GM20000 (cell line): ENCODE data around the gene MLEC.
A peak's percentile ranks its signal among the peaks of the same experiment; 100 is the strongest.
"Not testable (repeated sequence)": the region's sequence is repeated elsewhere in the genome, so short reads cannot be mapped to it uniquely, and the experiment has no call there.

Source experiments
- DNase-seq: peaks from one replicate; pipeline ENCODE4 v3.0.0; 2012; ENCODE audit warnings: low spot score
- TF ChIP-seq, protein P1 (sequence below): IDR thresholded peaks from 2 replicates; pipeline ENCODE4 v1.5.1; 2012; ENCODE audit warnings: mild to moderate bottlenecking, control low read depth; ENCODE audit errors: extremely low read depth, missing control alignments

Gene MLEC

DNA sequence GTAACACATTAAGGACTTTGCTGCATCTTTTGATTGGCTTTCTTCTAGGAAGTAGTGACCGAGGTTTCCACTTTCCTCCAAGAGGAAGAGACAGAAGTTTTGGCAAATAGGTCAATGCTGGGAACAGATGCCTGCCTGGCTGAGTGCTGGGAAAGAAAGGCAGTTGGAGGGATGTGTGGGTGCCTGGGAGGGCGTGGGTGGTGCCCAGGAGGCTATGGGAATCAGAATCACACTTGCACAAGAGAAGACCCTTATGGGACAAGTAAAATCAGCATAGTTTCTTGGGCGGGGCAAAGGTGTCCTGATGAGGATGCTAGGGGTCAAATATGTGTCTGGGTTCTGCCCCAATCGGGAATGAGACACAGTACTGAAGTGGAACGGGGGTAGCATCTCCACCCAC, 37.8 kb downstream of the MLEC start:
- no peak for DNase-seq
- TF ChIP-seq, protein P1, sequence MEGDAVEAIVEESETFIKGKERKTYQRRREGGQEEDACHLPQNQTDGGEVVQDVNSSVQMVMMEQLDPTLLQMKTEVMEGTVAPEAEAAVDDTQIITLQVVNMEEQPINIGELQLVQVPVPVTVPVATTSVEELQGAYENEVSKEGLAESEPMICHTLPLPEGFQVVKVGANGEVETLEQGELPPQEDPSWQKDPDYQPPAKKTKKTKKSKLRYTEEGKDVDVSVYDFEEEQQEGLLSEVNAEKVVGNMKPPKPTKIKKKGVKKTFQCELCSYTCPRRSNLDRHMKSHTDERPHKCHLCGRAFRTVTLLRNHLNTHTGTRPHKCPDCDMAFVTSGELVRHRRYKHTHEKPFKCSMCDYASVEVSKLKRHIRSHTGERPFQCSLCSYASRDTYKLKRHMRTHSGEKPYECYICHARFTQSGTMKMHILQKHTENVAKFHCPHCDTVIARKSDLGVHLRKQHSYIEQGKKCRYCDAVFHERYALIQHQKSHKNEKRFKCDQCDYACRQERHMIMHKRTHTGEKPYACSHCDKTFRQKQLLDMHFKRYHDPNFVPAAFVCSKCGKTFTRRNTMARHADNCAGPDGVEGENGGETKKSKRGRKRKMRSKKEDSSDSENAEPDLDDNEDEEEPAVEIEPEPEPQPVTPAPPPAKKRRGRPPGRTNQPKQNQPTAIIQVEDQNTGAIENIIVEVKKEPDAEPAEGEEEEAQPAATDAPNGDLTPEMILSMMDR = no peak

DNA sequence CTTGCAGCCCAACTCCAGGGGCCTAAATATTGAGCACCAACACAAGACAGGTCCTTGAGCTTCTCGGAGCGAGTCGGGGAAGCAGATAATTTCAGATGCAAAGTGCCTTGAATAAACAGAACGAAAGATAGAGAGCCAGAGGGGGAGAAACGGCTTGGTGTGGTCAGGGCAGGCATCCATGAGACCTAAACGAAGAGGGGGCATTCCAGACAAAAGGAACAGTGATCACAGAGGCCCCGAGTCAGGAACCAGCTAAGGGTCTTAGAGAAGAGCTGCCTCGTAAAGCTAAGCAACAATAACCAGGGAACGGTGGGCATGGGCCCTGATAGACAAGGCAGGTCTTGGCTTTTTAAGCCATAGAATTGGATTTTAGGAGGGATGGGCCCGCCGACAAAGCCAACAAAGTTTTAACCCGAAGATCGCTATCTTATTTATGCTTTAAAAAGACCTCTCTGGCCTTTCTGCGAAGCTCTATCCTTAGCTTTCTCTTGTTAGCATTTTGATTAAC, 38.3 kb downstream of the MLEC start:
- TF ChIP-seq, protein P1 = no peak
- no peak for DNase-seq

DNA sequence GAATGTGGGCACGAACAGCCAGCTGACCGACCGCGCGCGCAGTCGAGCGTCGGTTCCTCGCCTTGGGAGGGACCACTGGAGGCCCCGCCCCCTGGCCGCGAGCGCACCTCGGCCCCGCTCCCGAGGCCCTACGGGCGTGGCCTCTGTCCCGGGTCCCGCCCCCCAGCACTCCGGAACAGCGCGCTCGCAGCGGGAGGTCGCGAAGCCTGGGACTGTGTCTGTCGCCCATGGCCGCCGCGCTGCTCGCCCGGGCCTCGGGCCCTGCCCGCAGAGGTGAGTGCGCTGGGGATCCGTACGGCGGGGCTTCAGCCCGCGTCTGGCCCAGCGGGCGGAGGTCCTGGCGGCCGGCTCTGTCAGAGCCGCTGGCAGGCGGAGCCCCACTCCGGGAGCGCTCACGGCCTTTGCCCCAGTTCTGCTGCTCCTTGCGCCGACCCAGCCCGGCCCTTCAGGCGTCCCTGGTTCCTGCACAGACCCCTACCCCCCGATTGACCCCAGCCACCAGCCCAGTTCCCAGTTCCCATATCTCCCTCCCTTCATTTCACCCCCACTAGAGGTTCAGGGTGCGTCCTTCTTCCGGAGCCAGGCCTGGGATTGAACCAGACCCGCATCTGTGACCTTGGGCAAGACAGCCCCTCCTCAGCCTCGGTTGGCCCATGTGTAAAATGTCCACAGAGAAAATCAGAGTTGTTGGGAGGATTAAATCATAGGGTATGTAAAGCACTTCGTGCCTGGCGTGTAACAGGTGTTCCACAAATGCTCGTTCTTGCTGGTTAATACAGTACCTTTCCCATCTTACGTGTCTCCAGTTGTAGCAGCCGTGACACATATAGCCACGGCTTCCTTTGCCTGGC, 38.9 kb downstream of the MLEC start, which contains the start of gene ACADS:
ACADS (plus strand) TSS at position 168 of the 851 bp plus-strand sequence; CDS start at position 228, 60 bp downstream.
- DNase-seq = peak; percentile 99
- TF ChIP-seq, protein P1 = no peak

DNA sequence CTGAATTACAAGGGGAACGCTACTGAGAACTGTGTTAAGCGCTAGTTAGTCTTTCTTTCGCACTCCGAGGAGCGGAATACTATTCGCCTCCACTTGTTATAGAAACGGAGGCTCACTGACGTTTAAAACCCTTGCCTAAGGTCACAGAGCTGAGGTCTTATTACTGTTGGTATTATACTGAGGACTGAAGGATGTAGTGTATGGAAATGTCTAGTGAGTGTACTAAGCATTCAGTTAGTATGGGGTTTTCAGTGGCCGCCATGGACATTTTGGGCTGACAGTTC, 39.5 kb downstream of the MLEC start:
- no peak for DNase-seq
- TF ChIP-seq, protein P1 = no peak

DNA sequence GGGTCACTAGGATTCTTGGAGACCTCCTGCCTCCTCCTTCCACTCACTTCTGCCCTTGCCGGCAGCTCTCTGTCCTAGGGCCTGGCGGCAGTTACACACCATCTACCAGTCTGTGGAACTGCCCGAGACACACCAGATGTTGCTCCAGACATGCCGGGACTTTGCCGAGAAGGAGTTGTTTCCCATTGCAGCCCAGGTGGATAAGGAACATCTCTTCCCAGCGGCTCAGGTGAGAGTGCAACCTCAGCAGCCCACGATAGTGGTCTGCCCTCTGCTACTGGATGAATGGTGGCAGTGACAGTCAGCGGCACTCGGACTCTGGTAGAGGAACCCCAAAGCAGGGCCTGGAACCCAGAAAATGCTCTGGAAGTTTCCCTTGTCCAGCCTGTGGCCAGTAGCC, 40.0 kb downstream of the MLEC start:
- DNase-seq = no peak
- TF ChIP-seq, protein P1 = no peak

DNA sequence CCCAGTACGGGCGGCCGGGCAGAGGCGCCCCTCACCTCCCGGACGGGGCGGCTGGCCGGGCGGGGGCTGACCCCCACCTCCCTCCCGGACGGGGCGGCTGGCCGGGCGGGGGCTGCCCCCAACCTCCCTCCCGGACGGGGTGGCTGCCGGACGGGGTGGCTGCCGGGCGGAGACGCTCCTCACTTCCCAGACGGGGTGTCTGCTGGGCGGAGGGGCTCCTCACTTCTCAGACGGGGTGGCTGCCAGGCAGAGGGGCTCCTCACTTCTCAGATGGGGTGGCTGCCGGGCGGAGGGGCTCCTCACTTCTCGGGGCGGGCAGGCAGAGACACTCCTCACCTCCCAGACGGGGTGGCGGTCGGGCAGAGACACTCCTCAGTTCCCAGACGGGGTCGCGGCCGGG, 45.2 kb downstream of the MLEC start:
- not testable (repeated sequence) for DNase-seq

DNA sequence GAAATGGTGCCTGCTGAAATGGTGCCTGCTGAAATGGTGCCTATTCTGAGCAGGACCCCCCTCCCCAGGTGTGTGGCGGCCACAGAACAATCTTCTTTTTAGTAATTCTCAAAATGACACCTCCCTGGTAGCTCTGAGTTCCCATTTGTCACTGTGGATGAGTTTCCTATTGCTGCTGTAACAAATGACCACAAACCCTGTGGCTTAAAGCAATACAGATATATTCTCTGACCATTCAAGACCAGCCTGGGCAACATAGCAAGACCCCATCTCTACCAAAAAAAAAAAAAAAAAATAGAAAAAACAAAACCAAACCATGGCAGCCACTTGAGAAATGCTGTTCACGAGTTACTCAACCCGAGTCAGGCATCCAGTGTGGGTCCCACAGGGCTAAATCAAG, 46.6 kb downstream of the MLEC start:
- DNase-seq = no peak
- TF ChIP-seq, protein P1 = no peak

DNA sequence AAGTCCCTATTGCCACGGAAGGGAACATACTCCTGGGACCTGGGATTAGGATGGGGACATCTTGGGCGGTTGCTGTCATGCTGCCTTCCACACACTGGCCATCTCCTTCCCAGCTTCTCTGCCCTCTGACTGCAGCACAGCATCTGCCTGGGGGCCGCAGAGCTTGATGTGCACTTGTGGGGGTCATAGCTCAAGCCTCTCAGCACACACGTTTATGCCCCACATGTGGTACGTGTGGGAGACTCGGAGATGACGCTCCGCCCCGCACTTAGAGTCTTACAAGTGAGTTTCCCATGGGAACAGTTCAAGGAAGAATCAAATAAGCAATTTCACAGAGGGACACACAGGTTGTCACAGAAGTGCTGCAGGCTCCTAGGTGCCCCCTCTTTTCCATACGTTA, 47.3 kb downstream of the MLEC start:
- no peak for DNase-seq
- TF ChIP-seq, protein P1 = no peak
